Endothelial cell of umbilical vein (primary cell): ENCODE results near the gene GPR157. TPM values are rescaled to one million over a fixed set of nuclear protein-coding genes. Genes with fewer than 3 reads are reported as not detected.

Source experiments
- BruUV-seq: library from RNA; stranded (reverse); fragments of 400-500 nt; replicated peaks from 2 replicates; lab custom pipeline; 2021; lab: Mats Ljungman, UMichigan
- CTCF ChIA-PET: fragments of 300-600, 350-600 bp; sonication (Branson Sonifier 250); formaldehyde crosslinking; loops from one replicate; lab custom pipeline; 2021; ENCODE audit warnings: antibody characterized with exemption, inconsistent platforms; lab: Charles Lee
- POLR2A ChIA-PET: fragments of 300-600, 350-600 bp; sonication (Branson Sonifier 250); formaldehyde crosslinking; loops from one replicate; lab custom pipeline; 2021; ENCODE audit warnings: antibody characterized with exemption, inconsistent platforms; lab: Charles Lee
- DNase-seq: peaks from one replicate; pipeline ENCODE4 v3.0.0-alpha.2; 2011; ENCODE audit warnings: low read depth, low spot score
- FAIRE-seq: peaks from 2 replicates; lab custom pipeline; 2011; peaks lifted over from hg19 to GRCh38; lab: Jason Lieb, UNC
- H2AFZ ChIP-seq: 2 replicates; pipeline ENCODE4 v1.6.0; 2012; ENCODE audit warnings: low read depth, low read length, control low read depth, inconsistent platforms
- H3K27ac ChIP-seq: 2 replicates; pipeline ENCODE4 v1.5.1; 2011; ENCODE audit warnings: low read depth, mild to moderate bottlenecking, control low read depth, low read length, moderate library complexity; ENCODE audit not compliant: insufficient read depth
- H3K27me3 ChIP-seq, 2 experiments: 2 replicates each; pipeline versions ENCODE4 v1.6.0 to v1.6.1; 2011; ENCODE audit warnings: low read length in 2 of 2, mixed read lengths in 1 of 2; ENCODE audit not compliant: control insufficient read depth in 2 of 2, insufficient read depth in 2 of 2
- H3K36me3 ChIP-seq, 2 experiments: 2 replicates in 1 of 2; 3 replicates in 1 of 2; pipeline ENCODE4 v1.5.1; 2011; ENCODE audit warnings: low read length in 2 of 2, mild to moderate bottlenecking in 1 of 2, moderate library complexity in 1 of 2; ENCODE audit not compliant: control insufficient read depth in 2 of 2, insufficient read depth in 2 of 2; ENCODE audit errors: extremely low read depth in 1 of 2
- H3K4me1 ChIP-seq: 3 replicates; pipeline ENCODE4 v1.5.1; 2011; ENCODE audit warnings: mild to moderate bottlenecking, low read length; ENCODE audit not compliant: control insufficient read depth, insufficient read depth; ENCODE audit errors: extremely low read depth
- H3K4me2 ChIP-seq: 2 replicates; pipeline ENCODE4 v1.6.1; 2011; ENCODE audit warnings: low read length, control low read depth, mixed read lengths; ENCODE audit not compliant: insufficient read depth
- H3K4me3 ChIP-seq, 3 experiments: fragments of 200-600 bp in 1 of 3; sonication (generic), shearing (Covaris generic) in 1 of 3; replicated peaks in 1 of 3; 2 replicates each; pipeline ENCODE4 v1.5.1; 2011 to 2016; ENCODE audit warnings: control low read depth in 3 of 3, low read length in 3 of 3, mild to moderate bottlenecking in 2 of 3, inconsistent platforms in 1 of 3, low read depth in 1 of 3, moderate library complexity in 1 of 3; ENCODE audit not compliant: insufficient read depth in 1 of 3
- H3K79me2 ChIP-seq: 2 replicates; pipeline ENCODE4 v1.6.0; 2012; ENCODE audit warnings: low read length, inconsistent platforms; ENCODE audit not compliant: control insufficient read depth, insufficient read depth
- H3K9ac ChIP-seq: replicated peaks from 2 replicates; pipeline ENCODE3; 2011; ENCODE audit warnings: low read length, control low read depth; ENCODE audit not compliant: insufficient read depth; ENCODE audit errors: extremely low read depth
- H3K9me1 ChIP-seq: replicated peaks from 3 replicates; pipeline ENCODE4 v1.6.0; 2011; ENCODE audit warnings: mild to moderate bottlenecking, low read length; ENCODE audit not compliant: control insufficient read depth, insufficient read depth; ENCODE audit errors: extremely low read depth
- H3K9me3 ChIP-seq: replicated peaks from 2 replicates; pipeline ENCODE4 v1.5.1; 2012; ENCODE audit warnings: low read length, inconsistent platforms; ENCODE audit not compliant: control insufficient read depth, insufficient read depth
- H4K20me1 ChIP-seq: replicated peaks from 2 replicates; pipeline ENCODE3; 2011; ENCODE audit warnings: mild to moderate bottlenecking, low read length; ENCODE audit not compliant: control insufficient read depth, insufficient read depth; ENCODE audit errors: extremely low read depth
- EZH2 ChIP-seq: IDR thresholded peaks from 2 replicates; pipeline ENCODE4 v1.6.1; 2012; ENCODE audit warnings: borderline replicate concordance, low read depth, mild to moderate bottlenecking, moderate library complexity, low read length, inconsistent platforms; ENCODE audit not compliant: severe bottlenecking
- FOS ChIP-seq: IDR thresholded peaks from 2 replicates; pipeline ENCODE4 v1.6.1; 2011; ENCODE audit warnings: mild to moderate bottlenecking, low read length, moderate library complexity, borderline replicate concordance; ENCODE audit not compliant: insufficient read depth
- GATA2 ChIP-seq: IDR thresholded peaks from 2 replicates; pipeline ENCODE4 v1.7.0; 2011; ENCODE audit warnings: low read depth, mild to moderate bottlenecking, moderate library complexity, mixed read lengths, low read length; ENCODE audit not compliant: insufficient read length, insufficient read depth
- JUN ChIP-seq: IDR thresholded peaks from 2 replicates; pipeline ENCODE4 v1.6.1; 2011; ENCODE audit warnings: borderline replicate concordance, low read depth; ENCODE audit not compliant: insufficient read length, insufficient read depth
- MYC ChIP-seq: IDR thresholded peaks from one replicate; pipeline ENCODE4 v1.6.1; 2011; ENCODE audit warnings: mild to moderate bottlenecking, low read depth, low read length
- POLR2A ChIP-seq: IDR thresholded peaks from 2 replicates; pipeline ENCODE4 v1.6.1; 2012; ENCODE audit warnings: low read depth, mild to moderate bottlenecking, control low read depth, low read length
- POLR2AphosphoS5 ChIP-seq: IDR thresholded peaks from 2 replicates; pipeline ENCODE4 v1.6.1; 2012; ENCODE audit warnings: low read depth, mild to moderate bottlenecking, control low read depth, low read length, moderate library complexity; ENCODE audit not compliant: insufficient read depth
- dilution Hi-C: fragments of 300-500 bp; cut with MboI; formaldehyde crosslinking; loops from one replicate; pipeline ENCODE4 v1.15.0; 2019; ENCODE audit warnings: low sequenced_read_pairs; ENCODE audit not compliant: extremely low pct_ligation_motif_present
- intact Hi-C: fragments of 100-400 bp; cut with micrococcal nuclease; formaldehyde crosslinking; loops from one replicate; pipeline ENCODE4 v1.10.0; 2022
- polyA plus RNA-seq, 4 experiments: library from polyadenylated mRNA; depleted of rRNA in 3 of 4; stranded (reverse) in 3 of 4; unstranded in 1 of 4; fragments of >200 nt; gene quantifications; 2 replicates each; pipeline versions ENCODE4 v1.2.1 to v1.2.3, GENCODE V29; 2011 to 2012; ENCODE audit warnings: missing spikeins in 1 of 4
- total RNA-seq: library from RNA; stranded (reverse); gene quantifications from 2 replicates; pipeline ENCODE4 v1.2.3, GENCODE V29; 2021
- TF ChIP-seq, protein P1 (sequence below): IDR thresholded peaks from 2 replicates; pipeline ENCODE4 v1.6.1; 2011; ENCODE audit not compliant: insufficient read depth, insufficient read length

Gene GPR157
- total and polyA plus RNA-seq, 2 donors (not counting 3 experiments of a cell fraction or from before 2014, with no cell fraction given), result 1.0 to 6.5 TPM

DNA sequence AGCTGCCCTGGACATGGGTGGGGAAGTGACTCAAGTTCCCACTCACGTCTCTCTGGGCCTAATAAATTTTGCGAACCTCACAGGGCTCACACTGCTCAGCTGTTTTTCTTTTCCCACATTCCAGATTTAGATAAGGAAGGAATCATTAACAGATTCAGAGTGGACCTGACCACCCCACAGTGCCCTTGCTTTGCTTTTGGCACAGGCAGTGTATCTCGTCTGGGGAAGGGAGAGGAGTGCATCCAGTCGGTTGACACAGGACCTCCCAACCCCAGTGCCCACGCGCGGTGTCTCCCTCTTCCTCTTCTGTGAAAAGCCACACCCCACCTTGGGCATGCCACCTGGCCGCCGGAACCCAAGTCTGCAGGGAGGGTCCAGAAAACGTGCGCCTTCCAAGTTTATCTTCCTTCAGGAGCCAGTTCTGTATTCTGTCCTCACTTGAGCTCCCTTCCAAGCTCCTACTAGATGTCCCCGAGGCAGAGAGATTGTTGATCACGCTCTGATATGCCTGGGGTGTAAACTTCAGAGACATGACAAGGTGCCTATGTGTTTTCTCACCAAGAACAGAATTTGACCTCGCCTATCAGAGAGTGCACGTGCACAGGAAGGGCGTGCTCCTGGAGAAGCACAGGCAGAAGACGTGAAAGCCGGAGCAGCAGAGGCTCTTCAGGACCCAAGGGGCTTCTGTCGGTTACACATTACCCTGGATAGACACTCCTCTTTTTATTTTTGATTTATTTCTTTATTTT, 50.0 kb downstream of the GPR157 start:
- Histone ChIP-seq H3K9me1 (no peaks in the 10 kb centered on the region), H3K27me3 (peaks cover 0 to 6% of the 10 kb centered on the region in 2 experiments), H3K9me3 (no peaks in the 10 kb centered on the region), H2AFZ (no peak overlapping the region), H3K9ac (no peak overlapping the region), H3K27ac (no peak overlapping the region), H3K4me2 (no peak overlapping the region), H3K4me1 (no peaks in the 10 kb centered on the region), H4K20me1 (no peaks in the 10 kb centered on the region), H3K79me2 (no peaks in the 10 kb centered on the region), H3K4me3 (no peak overlapping the region), H3K36me3 (no peaks in the 10 kb centered on the region)
- ChIA-PET POLR2A (no interaction called here), CTCF (interaction anchor here (1.0 to 2.1 kb wide), 3 partner anchors 23 to 74 kb away, joined by 5 to 8 read pairs (median 5); no protein-coding TSS in a partner anchor)
- FAIRE-seq (no peak), DNase-seq (no peak)
- BruUV-seq, result no TSS peak
- intact Hi-C loops (no loop called here), dilution Hi-C loops (no loop called here)
- no peak for TF ChIP-seq MYC
- TF ChIP-seq GATA2, result peak; percentile 31
- no peak for TF ChIP-seq POLR2A

DNA sequence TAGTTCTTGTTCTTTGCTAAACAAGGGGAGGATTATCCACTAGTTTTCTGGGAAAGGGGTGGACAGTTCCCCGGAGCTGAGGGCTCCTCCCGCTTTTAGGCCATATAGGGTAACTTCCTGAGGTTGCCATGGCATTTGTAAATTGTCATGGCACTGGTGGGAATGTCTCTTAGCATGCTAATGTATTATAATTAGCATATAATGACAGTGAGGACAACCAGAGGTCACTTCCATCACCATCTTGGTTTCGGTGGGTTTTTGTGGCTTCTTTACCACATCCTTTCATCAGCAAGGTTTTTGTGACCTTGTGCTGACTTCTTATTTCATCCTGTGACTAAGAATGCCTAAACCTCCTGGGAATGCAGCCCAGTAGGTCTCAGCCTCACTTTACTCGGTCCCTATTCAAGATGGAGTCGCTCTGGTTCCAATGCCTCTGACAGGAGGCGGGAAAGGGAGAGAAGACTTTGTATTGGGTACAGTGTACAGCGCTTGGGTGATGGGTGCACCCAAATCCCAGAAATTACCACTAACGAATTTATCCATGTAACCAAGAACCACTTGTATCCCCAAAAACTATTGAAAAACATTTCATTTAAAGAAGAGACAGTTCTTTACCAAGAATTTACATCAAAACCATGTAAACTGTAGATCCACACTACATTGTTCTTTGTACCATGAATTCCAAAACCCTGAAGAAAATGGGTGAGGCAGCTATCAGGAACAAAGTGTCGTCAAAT, 50.7 kb downstream of the GPR157 start:
- Histone ChIP-seq H2AFZ (no peak overlapping the region), H4K20me1 (no peaks in the 10 kb centered on the region), H3K79me2 (no peaks in the 10 kb centered on the region), H3K4me2 (no peak overlapping the region), H3K9ac (no peak overlapping the region), H3K9me3 (no peaks in the 10 kb centered on the region), H3K4me3 (no peak overlapping the region), H3K36me3 (no peaks in the 10 kb centered on the region), H3K9me1 (no peaks in the 10 kb centered on the region), H3K27me3 (peaks cover 0 to 6% of the 10 kb centered on the region in 2 experiments), H3K4me1 (no peaks in the 10 kb centered on the region), H3K27ac (no peak overlapping the region)
- intact Hi-C loops (no loop called here), dilution Hi-C loops (no loop called here)
- POLR2A ChIA-PET, result no interaction called here
- DNase-seq (no peak), FAIRE-seq (no peak)
- CTCF ChIA-PET, result interaction anchor here (1.0 to 1.9 kb wide), 2 partner anchors 24 to 33 kb away, joined by 5 read pairs; no protein-coding TSS in a partner anchor
- TF ChIP-seq JUN, result no peak
- TF ChIP-seq POLR2A, result no peak
- no peak for TF ChIP-seq EZH2
- TF ChIP-seq MYC, result no peak
- peak; percentile 10 for TF ChIP-seq FOS
- no peak for TF ChIP-seq POLR2AphosphoS5
- TF ChIP-seq, protein P1, sequence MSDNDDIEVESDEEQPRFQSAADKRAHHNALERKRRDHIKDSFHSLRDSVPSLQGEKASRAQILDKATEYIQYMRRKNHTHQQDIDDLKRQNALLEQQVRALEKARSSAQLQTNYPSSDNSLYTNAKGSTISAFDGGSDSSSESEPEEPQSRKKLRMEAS, result no peak
- BruUV-seq, result no TSS peak
